GM19467 (cell line): ENCODE measurements around the gene SNX20.

Experiments
- ATAC-seq: cut with Tn5 transposase; IDR thresholded peaks from one replicate; pipeline ENCODE4 v1.9.1; 2021; ENCODE audit warnings: mild to moderate bottlenecking, moderate library complexity; ENCODE audit not compliant: unreplicated experiment

Gene SNX20

GRCh38 chr16:50664270-50664669, 16.8 kb downstream of the SNX20 start:
- no peak for ATAC-seq

DNA sequence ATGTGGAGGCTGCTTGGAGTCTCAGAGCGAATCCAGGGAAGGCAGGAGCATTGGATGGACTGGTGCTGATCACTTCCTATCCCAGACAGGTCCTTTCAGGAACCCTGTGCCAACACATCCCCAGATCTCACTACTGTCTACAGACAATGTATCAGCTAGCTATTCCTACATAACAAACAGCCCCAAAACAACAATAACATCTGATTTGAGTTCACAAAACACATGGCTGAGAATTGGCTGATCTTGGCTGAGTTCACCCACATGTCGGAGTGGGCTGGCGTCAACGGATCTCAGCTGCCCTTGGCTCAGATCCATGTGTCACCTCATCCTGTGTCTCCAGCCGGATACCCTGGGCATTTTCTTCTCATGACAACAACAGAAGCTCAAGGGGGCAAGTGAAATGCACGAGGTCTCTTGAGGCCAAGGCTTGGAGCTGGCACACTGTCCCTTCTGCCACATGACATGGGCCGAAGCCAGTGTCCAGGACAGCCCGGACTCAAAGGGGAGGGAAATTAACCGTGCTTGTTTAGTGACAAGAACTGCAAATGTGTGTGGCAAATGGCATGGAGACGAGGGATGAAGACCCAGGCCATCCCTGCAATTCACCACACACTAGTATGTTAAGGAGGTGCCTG, 18.7 kb downstream of the SNX20 start:
- ATAC-seq, result no peak

GRCh38 chr16:50659806-50660205, 21.3 kb downstream of the SNX20 start:
- no peak for ATAC-seq

- ATAC-seq, result no peak
These were observed 23.9 kb downstream of the SNX20 start for GRCh38 chr16:50657241-50657640.

DNA sequence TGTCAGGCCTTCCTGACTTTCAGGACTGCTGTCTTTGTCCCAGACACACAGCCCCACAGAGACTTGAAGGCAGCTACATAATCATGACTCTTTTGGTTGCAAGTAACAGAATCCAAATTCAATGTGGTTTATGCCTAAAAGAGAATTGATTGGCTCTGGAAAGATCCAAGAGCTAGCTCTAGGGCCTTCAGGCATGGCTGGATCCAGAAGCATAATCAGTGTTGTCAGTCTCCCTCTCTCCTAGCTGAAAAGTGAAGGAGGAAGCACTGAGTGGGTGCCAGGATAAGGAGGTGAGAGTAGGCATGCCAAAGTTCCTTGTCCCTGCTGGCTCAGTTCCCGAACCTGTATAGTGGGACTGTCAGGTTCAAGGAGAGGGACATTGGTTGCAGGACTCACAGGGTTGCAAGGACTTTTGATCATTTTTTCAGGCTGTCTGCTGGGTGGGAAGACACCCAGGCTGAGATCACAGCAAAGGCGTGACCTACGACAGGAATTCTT, 25.5 kb downstream of the SNX20 start:
- ATAC-seq, result no peak

GRCh38 chr16:50653633-50654519, 27.2 kb downstream of the SNX20 start:
- no peak for ATAC-seq

- ATAC-seq, result no peak
These were observed 28.2 kb downstream of the SNX20 start for GRCh38 chr16:50652836-50653425.

- ATAC-seq, result no peak
These were observed 29.2 kb downstream of the SNX20 start for GRCh38 chr16:50651835-50652438.

DNA sequence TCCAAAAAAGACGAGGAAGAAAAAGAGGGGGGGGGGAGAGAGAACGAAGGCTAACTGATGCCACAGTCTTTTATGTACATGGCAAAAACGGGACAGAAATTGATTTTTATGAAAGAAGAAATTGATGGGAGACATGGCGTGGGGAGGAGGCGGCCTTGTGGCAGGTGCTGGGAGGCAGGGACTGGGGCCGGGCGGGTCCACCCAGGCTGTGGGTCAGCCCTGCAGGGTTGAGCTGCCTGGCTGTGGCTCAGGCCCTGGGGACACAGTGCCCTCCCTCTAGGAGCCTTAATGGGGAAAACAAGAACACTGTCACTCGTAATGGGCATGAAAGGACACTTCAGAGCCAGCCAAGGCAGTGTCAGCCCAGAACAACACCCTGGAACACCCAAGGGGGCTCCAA, 34.8 kb downstream of the SNX20 start:
- ATAC-seq, result no peak

- no peak for ATAC-seq
These were observed 35.4 kb downstream of the SNX20 start for GRCh38 chr16:50645563-50646220.

GRCh38 chr16:50644729-50645128, 36.4 kb downstream of the SNX20 start:
- ATAC-seq, result no peak

- ATAC-seq, result no peak
These were observed 36.9 kb downstream of the SNX20 start for GRCh38 chr16:50644245-50644644.

DNA sequence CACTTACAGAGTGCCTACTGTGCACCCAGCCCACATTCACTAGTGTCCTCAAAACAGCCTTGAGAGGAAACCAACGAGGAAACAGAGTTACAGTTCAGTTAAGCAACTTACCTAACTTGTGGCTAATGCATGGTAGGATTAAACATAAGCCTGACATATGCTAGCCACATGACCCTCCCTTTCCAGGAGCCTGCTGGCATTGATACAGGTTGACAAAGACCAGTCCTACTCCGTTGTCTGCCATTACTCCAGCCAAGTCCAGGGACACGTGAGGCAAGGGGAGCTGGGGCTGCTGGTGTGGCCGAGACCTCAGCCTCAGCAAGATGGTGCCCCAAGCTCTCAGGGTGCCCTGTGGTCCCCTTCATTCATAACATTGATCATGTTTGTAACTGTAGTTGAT, 37.9 kb downstream of the SNX20 start:
- no peak for ATAC-seq

- no peak for ATAC-seq
These were observed 38.8 kb downstream of the SNX20 start for GRCh38 chr16:50642349-50642748.

DNA sequence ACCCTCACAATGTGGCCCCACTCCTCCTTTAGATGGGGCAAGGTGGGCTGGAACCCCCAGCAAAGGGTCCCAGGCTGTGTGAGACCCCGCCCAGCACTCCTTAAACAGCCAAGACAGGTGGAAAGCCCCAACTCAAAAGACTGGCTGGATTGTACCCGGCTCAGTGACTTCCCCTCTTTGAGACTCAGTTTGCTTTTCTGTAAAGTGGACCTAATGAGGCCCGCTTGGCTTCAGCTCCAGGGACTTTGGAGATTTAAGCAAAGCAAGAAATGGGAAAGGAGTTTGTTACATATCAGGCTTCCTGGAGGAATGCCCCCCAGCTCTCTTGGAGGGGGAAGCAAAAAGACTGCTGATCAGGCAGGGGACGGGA, 39.3 kb downstream of the SNX20 start:
- ATAC-seq, result no peak

- no peak for ATAC-seq
These were observed 39.9 kb downstream of the SNX20 start for GRCh38 chr16:50640919-50641817.

- no peak for ATAC-seq
These were observed 40.7 kb downstream of the SNX20 start for GRCh38 chr16:50640391-50640790.

- ATAC-seq, result no peak
These were observed 42.1 kb downstream of the SNX20 start for GRCh38 chr16:50638816-50639670.
